ENCODE data around the gene SLC5A10. TPM values are rescaled to one million over a fixed set of nuclear protein-coding genes. Genes with fewer than 3 reads are reported as not detected.

SLC5A10 gene
- total RNA-seq, 1 experiment from 2014 or later = not detected

- Mint-ChIP-seq H3K4me1 (peaks cover 9 to 11% of the 10 kb centered on the region in 2 experiments), H3K27ac (no peak overlapping the region), H3K9me3 (no peaks in the 10 kb centered on the region), H3K36me3 (ENCODE audit: insufficient read depth in 1 of 3, low read depth in 3 of 3) (peaks cover 7 to 36% (median 30%) of the 10 kb centered on the region in 3 experiments; a peak in 6 of 7 replicates), H3K27me3 (ENCODE audit: low read depth) (no peaks in the 10 kb centered on the region), H3K4me3 (no peak overlapping the region)
- Histone ChIP-seq H2BK12ac (ENCODE audit: insufficient read length, low read depth, low read length) (no peak overlapping the region), H3K56ac (ENCODE audit: insufficient read length, low read depth, low read length) (no peak overlapping the region), H4K20me1 (ENCODE audit: control insufficient read depth, insufficient read depth, insufficient read length) (no peaks in the 10 kb centered on the region), H3K4me1 (ENCODE audit: insufficient read depth, low read length) (no peaks in the 10 kb centered on the region), H4K91ac (ENCODE audit: insufficient read length, low read depth, low read length) (no peak overlapping the region), H2BK5ac (ENCODE audit: insufficient read length, low read length) (no peak overlapping the region), H2AK5ac (ENCODE audit: insufficient read length, low read length) (no peak overlapping the region), H2BK20ac (ENCODE audit: low read depth, low read length, poor library complexity, severe bottlenecking) (no peak overlapping the region), H3K79me2 (ENCODE audit: insufficient read depth, low read length) (no peaks in the 10 kb centered on the region), H2AFZ (ENCODE audit: low read length) (no peak overlapping the region), H3K4ac (ENCODE audit: low read depth, low read length) (no peak overlapping the region), H4K5ac (ENCODE audit: insufficient read length, low read depth, low read length) (no peak overlapping the region), H3T11ph (ENCODE audit: low read length) (no peak overlapping the region), H3K27ac (ENCODE audit: insufficient read length, low read depth, low read length) (no peak overlapping the region), H3K4me2 (ENCODE audit: insufficient read depth, insufficient read length, low read length) (no peak overlapping the region), H3K14ac (ENCODE audit: insufficient read depth, low read length) (no peak overlapping the region), H3K23me2 (ENCODE audit: insufficient read length, low read depth, low read length, poor library complexity, severe bottlenecking) (no peaks in the 10 kb centered on the region), H3K27me3 (ENCODE audit: insufficient read depth, low read length) (no peaks in the 10 kb centered on the region), H4K8ac (replicated peaks; ENCODE audit: insufficient read length, low read depth, low read length) (no peak overlapping the region), H3K79me1 (ENCODE audit: insufficient read depth, low read depth, low read length, poor library complexity, severe bottlenecking) (no peaks in the 10 kb centered on the region), H3K9ac (ENCODE audit: extremely low read depth, insufficient read length, low read length) (no peak overlapping the region), H2BK120ac (ENCODE audit: low read depth, low read length, poor library complexity, severe bottlenecking) (no peak overlapping the region), H3K18ac (ENCODE audit: insufficient read length, low read depth, low read length) (no peak overlapping the region), H3K9me3 (ENCODE audit: control insufficient read depth, low read depth, low read length) (no peaks in the 10 kb centered on the region), H3K23ac (ENCODE audit: insufficient read length, low read depth, low read length) (no peak overlapping the region), H2BK15ac (ENCODE audit: low read depth, low read length) (no peak overlapping the region)
- WGBS (ENCODE audit: extremely low coverage, insufficient read length, low lambda C conversion rate) = no CpG with 5 or more reads among the region's 9 CpGs
- no peak for TF ChIP-seq CTCF (conservative IDR thresholded peaks at IDR 0.05)
- DNase-seq = no peak
These were observed 33.5 kb downstream of the SLC5A10 start for GRCh38 chr17:18985475-18985874.
